ENCODE results near the gene ODF2. TPM values are rescaled to one million over a fixed set of nuclear protein-coding genes. Genes with fewer than 3 reads are reported as not detected.
A peak's percentile ranks its signal among the peaks of the same experiment; 100 is the strongest.
"Not testable (repeated sequence)": the region's sequence is repeated elsewhere in the genome, so short reads cannot be mapped to it uniquely, and the experiment has no call there.

Gene ODF2
- total and polyA plus RNA-seq, 3 donors from 2014 or later, result 189 to 634 (median 421) TPM

GRCh38 chr9:128420651-128421481 is 34.9 kb upstream of the ODF2 start, which contains the start of gene CERCAM:
Gene CERCAM, plus strand, starts transcription at chr9:128420857. Its CDS starts 21 bp downstream, at chr9:128420878.
- 0 to 1% methylated on average over 1 to 51 of the region's 59 CpGs for WGBS, 2 donors
- intact Hi-C loops (cut with DNase I; ENCODE audit: low total_unique reads), result no loop called here

GRCh38 chr9:128421482-128421996 is 34.3 kb upstream of the ODF2 start:
- peaks cover 8% of the 10 kb centered on the region for H3K4me1 ChIP-seq
- H3K27ac ChIP-seq, result peak overlapping the region in 1 of 2 donors; percentile 68
- intact Hi-C loops (cut with DNase I; ENCODE audit: low total_unique reads), result no loop called here
- H3K4me3 ChIP-seq, result peak overlapping the region; percentile 72 to 78
- no peak for TF ChIP-seq POLR2A (IDR thresholded peaks at IDR 0.05)
- TF ChIP-seq CTCF (IDR thresholded peaks at IDR 0.05), result no peak
- H3K27me3 ChIP-seq, result no peaks in the 10 kb centered on the region
- no peak for DNase-seq
- WGBS, 2 donors, result 23 to 33% methylated on average over 2 to 11 of the region's 11 CpGs
- H3K36me3 ChIP-seq (ENCODE audit: low read depth, missing control alignments), result no peaks in the 10 kb centered on the region
- H3K9me3 ChIP-seq, result no peaks in the 10 kb centered on the region

More at GRCh38 chr9:128420651-128421481, 34.9 kb upstream of the ODF2 start, which contains the start of gene CERCAM:
- no peak for TF ChIP-seq POLR2A (IDR thresholded peaks at IDR 0.05)
- no peak for TF ChIP-seq CTCF (IDR thresholded peaks at IDR 0.05)
- H3K9me3 ChIP-seq, result no peaks in the 10 kb centered on the region
- peak; percentile 61 for DNase-seq
- H3K36me3 ChIP-seq (ENCODE audit: low read depth, missing control alignments), result no peaks in the 10 kb centered on the region
- no peaks in the 10 kb centered on the region for H3K27me3 ChIP-seq
- peaks cover 8% of the 10 kb centered on the region for H3K4me1 ChIP-seq
- H3K27ac ChIP-seq, result peak within 1 kb of the TSS in 1 of 2 donors; percentile 68
- peak within 1 kb of the TSS; percentile 72 to 78 for H3K4me3 ChIP-seq

- H3K9me3 ChIP-seq; DNase-seq; H3K4me1 ChIP-seq; H3K36me3 ChIP-seq (ENCODE audit: low read depth, missing control alignments); H3K27me3 ChIP-seq; intact Hi-C loops (cut with DNase I; ENCODE audit: low total_unique reads); H3K4me3 ChIP-seq; H3K27ac ChIP-seq: not testable (repeated sequence)
- 83 to 91% methylated on average over 13 of the region's 13 CpGs for WGBS, 2 donors
Observed at GRCh38 chr9:128422022-128422782, 33.6 kb upstream of the ODF2 start.

GRCh38 chr9:128422783-128423150 is 33.0 kb upstream of the ODF2 start:
- peaks cover 8% of the 10 kb centered on the region for H3K4me1 ChIP-seq
- no peak overlapping the region for H3K27ac ChIP-seq
- H3K9me3 ChIP-seq, result no peaks in the 10 kb centered on the region
- no peak for DNase-seq
- no peaks in the 10 kb centered on the region for H3K36me3 ChIP-seq (ENCODE audit: low read depth, missing control alignments)
- 90 to 98% methylated on average over 5 of the region's 5 CpGs for WGBS, 2 donors
- H3K4me3 ChIP-seq, result no peak overlapping the region
- intact Hi-C loops (cut with DNase I; ENCODE audit: low total_unique reads), result no loop called here
- H3K27me3 ChIP-seq, result no peaks in the 10 kb centered on the region
- TF ChIP-seq CTCF (IDR thresholded peaks at IDR 0.05) (no peak), POLR2A (IDR thresholded peaks at IDR 0.05) (no peak)

GRCh38 chr9:128423356-128423755 is 32.5 kb upstream of the ODF2 start:
- H3K4me1 ChIP-seq; H3K27ac ChIP-seq; H3K4me3 ChIP-seq; DNase-seq; H3K9me3 ChIP-seq; H3K36me3 ChIP-seq (ENCODE audit: low read depth, missing control alignments); H3K27me3 ChIP-seq; intact Hi-C loops (cut with DNase I; ENCODE audit: low total_unique reads): not testable (repeated sequence)
- WGBS, 2 donors, result 81 to 88% methylated on average over 6 of the region's 6 CpGs

Measured in testis (tissue), 3 donors.